K562 (cell line): ENCODE results near the gene HDAC9.

Source experiments
- CBX5 ChIP-seq: IDR thresholded peaks from 2 replicates; pipeline ENCODE4 v1.6.1; 2014; ENCODE audit warnings: low read depth, borderline replicate concordance
- CEBPB ChIP-seq: fragments of 450-650 bp; IDR thresholded peaks from 2 replicates; pipeline ENCODE4 v1.6.1; 2016; ENCODE audit warnings: missing genetic modification characterization, missing compliant biosample characterization
- CREB5 ChIP-seq: fragments of 250-450 bp; sonication (Bioruptor Pico); IDR thresholded peaks from 2 replicates; pipeline ENCODE4 v1.5.0; 2020; ENCODE audit warnings: mild to moderate bottlenecking
- CTCFL ChIP-seq: IDR thresholded peaks from 2 replicates; pipeline ENCODE4 v1.6.1; 2011; ENCODE audit warnings: borderline replicate concordance, low read depth, mild to moderate bottlenecking, moderate library complexity, low read length; ENCODE audit not compliant: insufficient read depth, poor library complexity, severe bottlenecking
- MCM2 ChIP-seq: fragments of 450-650 bp; IDR thresholded peaks from 2 replicates; pipeline ENCODE4 v1.6.1; 2017; ENCODE audit warnings: low read depth, mild to moderate bottlenecking
- NR2C2 ChIP-seq, 2 experiments: fragments of 200-800 bp in 1 of 2; sonication (Bioruptor generic) in 1 of 2; sonication (generic) in 1 of 2; formaldehyde crosslinking in 1 of 2; IDR thresholded peaks; 2 replicates each; pipeline versions ENCODE4 v1.6.1 to v1.8.0; 2016 to 2022; ENCODE audit warnings: mild to moderate bottlenecking in 1 of 2, missing compliant biosample characterization in 1 of 2, missing genetic modification characterization in 1 of 2, missing genetic modification reagents in 1 of 2
- TRIM28 ChIP-seq: fragments of 450-650 bp; IDR thresholded peaks from 2 replicates; pipeline ENCODE4 v1.6.1; 2017
- ZNF3 ChIP-seq: fragments of 250-450 bp; sonication (Bioruptor Pico); IDR thresholded peaks from 2 replicates; pipeline ENCODE4 v1.5.0; 2021; ENCODE audit warnings: mild to moderate bottlenecking, moderate library complexity
- ZNF561 ChIP-seq: fragments of 450-650 bp; formaldehyde crosslinking; conservative IDR thresholded peaks from 2 replicates; pipeline ENCODE4 v1.4.0; 2020; ENCODE audit warnings: mild to moderate bottlenecking, moderate library complexity

GRCh38 chr7:18715988-18716387 lies 220.4 kb downstream of the HDAC9 start:
- TF ChIP-seq CBX5: no peak
- TF ChIP-seq TRIM28: no peak
- TF ChIP-seq CEBPB (tag): no peak
- no peak for TF ChIP-seq ZNF3 (CRISPR knock-in tag)
- no peak for TF ChIP-seq CTCFL
- no peak for TF ChIP-seq ZNF561 (CRISPR knock-in tag)
- no peak for TF ChIP-seq CREB5
- TF ChIP-seq MCM2: no peak
- no peak for TF ChIP-seq NR2C2 (CRISPR knock-in tag; IDR thresholded peaks at IDR 0.05)
- TF ChIP-seq NR2C2 (tag; IDR thresholded peaks at IDR 0.05): no peak
